GM12892 (cell line): ENCODE results near the gene WWP2.
"Not testable (repeated sequence)": the region's sequence is repeated elsewhere in the genome, so short reads cannot be mapped to it uniquely, and the experiment has no call there.

Source experiments
- DNase-seq: peaks from one replicate; pipeline ENCODE4 v3.0.0; 2011; ENCODE audit not compliant: insufficient read length
- FAIRE-seq: peaks from 2 replicates; lab custom pipeline; 2011; peaks lifted over from hg19 to GRCh38; lab: Jason Lieb, UNC
- POLR2A ChIP-seq: IDR thresholded peaks from 2 replicates; pipeline ENCODE4 v1.6.1; 2011; ENCODE audit warnings: low read depth, low read length, control low read depth
- POLR2AphosphoS5 ChIP-seq: IDR thresholded peaks from 2 replicates; pipeline ENCODE4 v1.6.1; 2011; ENCODE audit warnings: low read depth, low read length, control low read depth
- TAF1 ChIP-seq: IDR thresholded peaks from 2 replicates; pipeline ENCODE4 v1.6.1; 2011; ENCODE audit warnings: low read depth, mild to moderate bottlenecking, control low read depth, low read length, borderline replicate concordance

The WWP2 gene

DNA sequence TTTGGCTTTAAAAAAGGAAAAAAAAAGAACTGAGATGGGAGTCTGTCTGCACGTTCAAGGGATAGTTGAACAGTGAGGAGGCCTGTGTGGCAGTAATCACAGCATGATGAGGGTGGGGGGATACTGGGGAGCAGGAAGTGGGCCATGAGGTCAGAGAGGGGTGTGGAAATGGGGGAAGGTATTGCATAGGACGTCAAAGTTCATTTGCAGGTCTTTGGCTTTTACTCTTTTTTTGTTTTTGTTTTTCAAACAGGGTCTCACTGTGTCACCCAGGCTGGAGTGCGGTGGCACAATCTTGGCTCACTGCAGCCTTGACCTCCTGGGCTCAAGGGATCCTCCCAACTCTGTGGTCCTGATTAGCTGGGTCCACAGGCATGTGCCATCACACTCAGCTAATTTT lies 19.0 kb downstream of the WWP2 start:
- DNase-seq = no peak
- no peak for TF ChIP-seq POLR2A
- no peak for TF ChIP-seq POLR2AphosphoS5
- TF ChIP-seq TAF1 = no peak
- FAIRE-seq = no peak

- DNase-seq (no peak), FAIRE-seq (no peak)
- TF ChIP-seq POLR2A = no peak
- no peak for TF ChIP-seq POLR2AphosphoS5
- TF ChIP-seq TAF1 = no peak
Observed at GRCh38 chr16:69784586-69784985, 22.5 kb downstream of the WWP2 start.

- DNase-seq = no peak
- FAIRE-seq = no peak
- no peak for TF ChIP-seq POLR2A
- TF ChIP-seq TAF1 = no peak
- no peak for TF ChIP-seq POLR2AphosphoS5
Observed at GRCh38 chr16:69787883-69788282, 25.8 kb downstream of the WWP2 start.

DNA sequence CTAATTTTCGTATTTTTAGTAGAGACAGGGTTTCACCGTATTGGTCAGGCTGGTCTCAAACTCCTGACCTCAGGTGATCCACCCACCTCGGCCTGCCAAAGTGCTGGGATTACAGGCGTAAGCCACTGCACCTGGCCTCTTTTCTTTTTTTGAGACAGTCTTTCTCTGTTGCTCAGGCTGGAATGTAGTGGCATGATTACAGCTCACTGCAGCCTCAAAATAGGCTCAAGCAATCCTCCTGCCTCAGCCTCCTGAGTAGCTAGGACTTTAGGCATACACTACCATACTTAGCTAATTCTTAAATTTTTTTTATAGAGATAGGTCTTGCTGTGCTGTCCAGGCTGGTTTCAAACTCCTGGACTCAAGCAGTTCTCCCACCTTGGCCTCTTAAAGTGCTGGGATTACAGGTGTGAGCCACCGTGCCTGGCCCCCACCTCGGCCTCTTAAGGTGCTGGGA lies 29.3 kb downstream of the WWP2 start:
- DNase-seq, FAIRE-seq: not testable (repeated sequence)

DNA sequence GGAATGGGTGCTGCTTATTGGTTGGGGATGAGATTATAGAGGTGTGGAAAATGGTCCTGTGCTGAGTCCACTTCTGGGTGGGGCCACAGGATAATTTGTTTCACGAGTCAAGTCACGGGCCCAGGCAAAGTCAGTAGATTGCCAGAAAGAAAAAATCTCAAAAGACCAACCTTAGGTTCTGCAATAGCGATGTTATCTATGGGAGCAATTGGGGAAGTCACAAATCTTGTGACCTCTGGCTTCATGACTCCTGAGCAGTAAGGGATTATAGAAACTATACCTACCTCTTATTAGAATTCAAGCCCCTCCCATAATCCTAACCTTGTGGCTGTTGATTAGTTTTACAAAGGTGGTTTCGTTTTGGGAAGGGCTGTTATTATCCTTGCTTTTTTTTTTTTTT lies 31.4 kb downstream of the WWP2 start:
- no peak for DNase-seq
- TF ChIP-seq POLR2AphosphoS5 (no peak), POLR2A (no peak), TAF1 (no peak)
- no peak for FAIRE-seq

GRCh38 chr16:69794486-69794885 lies 32.4 kb downstream of the WWP2 start:
- DNase-seq (no peak), FAIRE-seq (no peak)
- TF ChIP-seq POLR2A = no peak
- TF ChIP-seq TAF1 = no peak
- TF ChIP-seq POLR2AphosphoS5 = no peak

GRCh38 chr16:69796285-69797118 lies 34.4 kb downstream of the WWP2 start:
- FAIRE-seq (peak; percentile 67), DNase-seq (peak; percentile 22)
- TF ChIP-seq POLR2A = no peak
- no peak for TF ChIP-seq TAF1
- no peak for TF ChIP-seq POLR2AphosphoS5

DNA sequence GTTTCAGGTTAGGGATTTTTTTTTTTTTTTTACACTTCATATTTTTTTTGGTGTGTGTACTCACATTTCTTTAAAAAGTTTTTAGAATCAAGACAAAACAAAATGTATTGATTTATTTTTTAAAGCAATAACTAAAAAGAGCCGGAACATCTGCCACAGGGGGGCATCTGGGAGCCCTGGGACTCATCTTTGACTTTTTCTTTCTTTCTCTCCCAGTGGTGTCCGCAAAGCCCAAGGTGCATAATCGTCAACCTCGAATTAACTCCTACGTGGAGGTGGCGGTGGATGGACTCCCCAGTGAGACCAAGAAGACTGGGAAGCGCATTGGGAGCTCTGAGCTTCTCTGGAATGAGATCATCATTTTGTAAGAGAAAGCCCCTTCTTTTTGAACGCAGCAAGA lies 36.3 kb downstream of the WWP2 start:
- DNase-seq (no peak), FAIRE-seq (no peak)
- TF ChIP-seq POLR2A (no peak), POLR2AphosphoS5 (no peak), TAF1 (no peak)

DNA sequence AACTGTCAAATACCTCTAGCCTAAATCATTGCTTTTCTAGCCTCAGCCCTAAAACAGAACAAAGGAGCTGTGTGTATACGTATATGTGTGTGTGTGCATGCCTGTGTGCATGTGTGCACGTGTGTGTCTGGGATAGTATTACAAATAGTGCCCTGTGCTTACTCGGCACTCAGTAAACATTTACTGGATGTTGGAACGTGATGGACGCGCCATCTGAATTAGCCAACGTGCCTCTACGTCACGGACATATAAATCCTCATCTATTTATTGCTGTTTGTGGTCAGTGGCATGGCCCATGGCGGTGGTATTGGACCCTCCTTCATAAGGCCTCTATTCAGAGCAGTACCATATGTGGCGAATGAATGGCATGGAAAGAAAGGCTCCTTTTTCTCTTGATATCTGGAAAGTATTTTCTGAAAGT lies 37.5 kb downstream of the WWP2 start:
- no peak for DNase-seq
- TF ChIP-seq POLR2AphosphoS5 (no peak), POLR2A (no peak), TAF1 (no peak)
- FAIRE-seq = no peak

- DNase-seq (no peak), FAIRE-seq (no peak)
- TF ChIP-seq POLR2AphosphoS5 = no peak
- TF ChIP-seq POLR2A = no peak
- no peak for TF ChIP-seq TAF1
Observed at GRCh38 chr16:69804297-69804696, 42.2 kb downstream of the WWP2 start.

DNA sequence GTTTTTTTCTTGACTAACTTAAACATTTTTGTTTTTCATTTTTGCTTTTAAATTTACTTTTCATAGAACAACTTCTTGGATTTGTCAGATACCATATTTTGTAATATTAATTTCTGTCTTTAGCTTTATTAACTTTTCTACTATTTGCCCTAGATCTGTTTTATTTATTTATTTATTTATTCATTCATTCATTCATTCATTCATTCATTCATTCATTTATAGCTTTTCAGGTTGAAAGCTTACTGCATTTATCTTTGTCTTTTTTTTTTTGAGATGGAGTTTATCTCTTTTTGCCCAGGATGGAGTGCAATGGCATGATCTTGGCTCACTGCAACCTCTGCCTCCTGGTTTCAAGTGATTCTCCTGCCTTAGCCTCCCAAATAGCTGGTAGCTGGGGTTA lies 44.6 kb downstream of the WWP2 start:
- not testable (repeated sequence) for FAIRE-seq, DNase-seq

- DNase-seq = no peak
- TF ChIP-seq POLR2A = no peak
- TF ChIP-seq TAF1 = no peak
- no peak for TF ChIP-seq POLR2AphosphoS5
- FAIRE-seq = no peak
Observed at GRCh38 chr16:69812688-69813014, 50.5 kb downstream of the WWP2 start.

- TF ChIP-seq POLR2AphosphoS5 (no peak), TAF1 (no peak), POLR2A (no peak)
- DNase-seq (no peak), FAIRE-seq (no peak)
Observed at GRCh38 chr16:69814078-69814477, 51.9 kb downstream of the WWP2 start.
